Measurements from ENCODE around the gene ST8SIA2. TPM values are rescaled to one million over a fixed set of nuclear protein-coding genes. Genes with fewer than 3 reads are reported as not detected.

Gene ST8SIA2
- polyA plus RNA-seq, 1 experiment: not detected

- ChIA-PET CTCF (no interaction called here), POLR2A (no interaction called here)
- TF ChIP-seq CTCF (IDR thresholded peaks at IDR 0.05; ENCODE audit: insufficient read depth, low read depth, low read length): no peak
- Histone ChIP-seq H3K27me3 (ENCODE audit: control insufficient read depth, insufficient read depth, low read length) (no peaks in the 10 kb centered on the region), H3K4me3 (ENCODE audit: low read depth, low read length) (no peak overlapping the region), H3K36me3 (ENCODE audit: control insufficient read depth, insufficient read depth, low read length) (no peaks in the 10 kb centered on the region)
- DNase-seq (ENCODE audit: low read depth): no peak
Observed at GRCh38 chr15:92435145-92435544, 41.5 kb downstream of the ST8SIA2 start.

GRCh38 chr15:92438471-92438870, 44.8 kb downstream of the ST8SIA2 start:
- ChIA-PET CTCF (no interaction called here), POLR2A (no interaction called here)
- Histone ChIP-seq H3K27me3 (ENCODE audit: control insufficient read depth, insufficient read depth, low read length) (no peaks in the 10 kb centered on the region), H3K36me3 (ENCODE audit: control insufficient read depth, insufficient read depth, low read length) (no peaks in the 10 kb centered on the region), H3K4me3 (ENCODE audit: low read depth, low read length) (no peak overlapping the region)
- no peak for DNase-seq (ENCODE audit: low read depth)
- no peak for TF ChIP-seq CTCF (IDR thresholded peaks at IDR 0.05; ENCODE audit: insufficient read depth, low read depth, low read length)

- POLR2A ChIA-PET: no interaction called here
- CTCF ChIA-PET: interaction anchor here (0.6 kb wide), 1 partner anchor 1288 kb away, joined by 3 read pairs; no protein-coding TSS in a partner anchor
- no peak for DNase-seq (ENCODE audit: low read depth)
- no peak for TF ChIP-seq CTCF (IDR thresholded peaks at IDR 0.05; ENCODE audit: insufficient read depth, low read depth, low read length)
- H3K4me3 ChIP-seq (ENCODE audit: low read depth, low read length): no peak overlapping the region
- no peaks in the 10 kb centered on the region for H3K36me3 ChIP-seq (ENCODE audit: control insufficient read depth, insufficient read depth, low read length)
- no peaks in the 10 kb centered on the region for H3K27me3 ChIP-seq (ENCODE audit: control insufficient read depth, insufficient read depth, low read length)
Observed at GRCh38 chr15:92443381-92443780, 49.7 kb downstream of the ST8SIA2 start.

GRCh38 chr15:92444631-92445030, 51.0 kb downstream of the ST8SIA2 start:
- no peak for TF ChIP-seq CTCF (IDR thresholded peaks at IDR 0.05; ENCODE audit: insufficient read depth, low read depth, low read length)
- Histone ChIP-seq H3K36me3 (ENCODE audit: control insufficient read depth, insufficient read depth, low read length) (no peaks in the 10 kb centered on the region), H3K27me3 (ENCODE audit: control insufficient read depth, insufficient read depth, low read length) (no peaks in the 10 kb centered on the region), H3K4me3 (ENCODE audit: low read depth, low read length) (no peak overlapping the region)
- CTCF ChIA-PET: no interaction called here
- POLR2A ChIA-PET: no interaction called here
- DNase-seq (ENCODE audit: low read depth): no peak

- no peaks in the 10 kb centered on the region for H3K27me3 ChIP-seq (ENCODE audit: control insufficient read depth, insufficient read depth, low read length)
- CTCF ChIA-PET: no interaction called here
Observed at GRCh38 chr15:92448370-92448769, 54.7 kb downstream of the ST8SIA2 start.

More at GRCh38 chr15:92448370-92448769, 54.7 kb downstream of the ST8SIA2 start:
- TF ChIP-seq CTCF (IDR thresholded peaks at IDR 0.05; ENCODE audit: insufficient read depth, low read depth, low read length): no peak
- no peak for DNase-seq (ENCODE audit: low read depth)
- Histone ChIP-seq H3K4me3 (ENCODE audit: low read depth, low read length) (no peak overlapping the region), H3K36me3 (ENCODE audit: control insufficient read depth, insufficient read depth, low read length) (no peaks in the 10 kb centered on the region)
- POLR2A ChIA-PET: no interaction called here
